Esophagus muscularis mucosa (tissue), 4 donors: Measurements from ENCODE around the gene ASTN2.

Experiments used
- EP300 ChIP-seq: sonication (generic); formaldehyde crosslinking; IDR thresholded peaks from one replicate; pipeline ENCODE4 v1.6.1; 2017; ENCODE audit warnings: antibody characterized with exemption
- POLR2A ChIP-seq: fragments of 450-650 bp; IDR thresholded peaks from one replicate; pipeline ENCODE4 v1.6.1; 2017; ENCODE audit warnings: antibody characterized with exemption, moderate library complexity, mild to moderate bottlenecking, low read depth
- POLR2AphosphoS5 ChIP-seq, 2 donors: sonication (generic); formaldehyde crosslinking; IDR thresholded peaks; one replicate each; pipeline ENCODE4 v1.6.1; 2017; ENCODE audit warnings: antibody characterized with exemption in 2 of 2
- TF ChIP-seq, protein P1 (sequence below), 3 experiments: fragments of 200-600 bp in 2 of 3; fragments of 450-650 bp in 1 of 3; sonication (generic) in 2 of 3; IDR thresholded peaks; one replicate each; pipeline ENCODE4 v1.5.1; 2017 to 2019; ENCODE audit warnings: antibody characterized with exemption in 3 of 3, mild to moderate bottlenecking in 2 of 3, moderate library complexity in 1 of 3

DNA sequence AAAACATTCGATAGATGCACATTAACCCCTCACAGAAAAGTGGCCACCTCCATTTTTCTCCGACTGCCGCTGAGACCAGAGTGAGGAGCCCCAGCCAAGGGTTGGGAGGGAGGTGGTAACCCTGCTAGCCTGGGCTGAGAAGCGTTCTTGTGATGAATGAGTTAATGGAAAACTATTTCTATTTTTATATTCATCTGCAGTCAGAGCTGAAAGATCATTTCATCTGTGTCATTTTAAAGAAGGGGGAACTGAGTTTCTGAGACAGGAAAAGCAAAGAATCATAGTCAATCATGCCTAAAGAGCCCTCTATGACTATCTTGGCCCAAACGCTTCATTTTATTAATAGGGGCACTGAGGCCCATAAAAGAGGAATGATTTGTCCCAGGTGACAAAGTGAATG is 1031.7 kb downstream of the ASTN2 start:
- TF ChIP-seq, protein P1, sequence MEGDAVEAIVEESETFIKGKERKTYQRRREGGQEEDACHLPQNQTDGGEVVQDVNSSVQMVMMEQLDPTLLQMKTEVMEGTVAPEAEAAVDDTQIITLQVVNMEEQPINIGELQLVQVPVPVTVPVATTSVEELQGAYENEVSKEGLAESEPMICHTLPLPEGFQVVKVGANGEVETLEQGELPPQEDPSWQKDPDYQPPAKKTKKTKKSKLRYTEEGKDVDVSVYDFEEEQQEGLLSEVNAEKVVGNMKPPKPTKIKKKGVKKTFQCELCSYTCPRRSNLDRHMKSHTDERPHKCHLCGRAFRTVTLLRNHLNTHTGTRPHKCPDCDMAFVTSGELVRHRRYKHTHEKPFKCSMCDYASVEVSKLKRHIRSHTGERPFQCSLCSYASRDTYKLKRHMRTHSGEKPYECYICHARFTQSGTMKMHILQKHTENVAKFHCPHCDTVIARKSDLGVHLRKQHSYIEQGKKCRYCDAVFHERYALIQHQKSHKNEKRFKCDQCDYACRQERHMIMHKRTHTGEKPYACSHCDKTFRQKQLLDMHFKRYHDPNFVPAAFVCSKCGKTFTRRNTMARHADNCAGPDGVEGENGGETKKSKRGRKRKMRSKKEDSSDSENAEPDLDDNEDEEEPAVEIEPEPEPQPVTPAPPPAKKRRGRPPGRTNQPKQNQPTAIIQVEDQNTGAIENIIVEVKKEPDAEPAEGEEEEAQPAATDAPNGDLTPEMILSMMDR (IDR thresholded peaks at IDR 0.05) = no peak
- no peak for TF ChIP-seq EP300
- TF ChIP-seq POLR2AphosphoS5 (IDR thresholded peaks at IDR 0.05) = no peak
- TF ChIP-seq POLR2A = no peak
